SK-N-SH (cell line): Measurements from ENCODE around the gene DVL3. TPM values are rescaled to one million over a fixed set of nuclear protein-coding genes. Genes with fewer than 3 reads are reported as not detected.

ENCODE experiments used
- CTCF ChIA-PET: fragments of 300-600, 350-600 bp; formaldehyde crosslinking; extraction: SDS; loops from one replicate; lab custom pipeline; 2021; lab: Yijun Ruan, JAX
- POLR2A ChIA-PET: fragments of 350-600 bp; sonication (Branson Sonifier 250); formaldehyde crosslinking; extraction: SDS; loops from one replicate; lab custom pipeline; 2020; ENCODE audit warnings: antibody characterized with exemption, inconsistent platforms; lab: Yijun Ruan, JAX
- DNase-seq: peaks from one replicate; pipeline ENCODE4 v3.0.0; 2012
- H2AFZ ChIP-seq: fragments of 200-600 bp; sonication (generic); 2 replicates; pipeline ENCODE4 v1.8.1; 2016; ENCODE audit warnings: antibody characterized with exemption, mild to moderate bottlenecking, low read depth
- H3F3A ChIP-seq: fragments of 200-600 bp; sonication (generic); replicated peaks from 2 replicates; pipeline ENCODE3; 2016; ENCODE audit warnings: antibody characterized with exemption, mild to moderate bottlenecking; ENCODE audit not compliant: insufficient read depth
- H3K27ac ChIP-seq, 2 experiments: fragments of 200-500 bp in 1 of 2; fragments of 200-600 bp in 1 of 2; sonication (Bioruptor generic) in 1 of 2; sonication (generic), shearing (Covaris generic) in 1 of 2; 2 replicates each; pipeline versions ENCODE4 v1.5.1 to v1.6.1; 2014 to 2016; ENCODE audit warnings: low read depth in 2 of 2, inconsistent platforms in 1 of 2, low read length in 1 of 2, mild to moderate bottlenecking in 1 of 2, mixed read lengths in 1 of 2
- H3K27me3 ChIP-seq: fragments of 200-600 bp; sonication (generic), shearing (Covaris generic); 2 replicates; pipeline ENCODE4 v1.6.1; 2016; ENCODE audit warnings: mixed run types; ENCODE audit not compliant: insufficient read depth
- H3K36me3 ChIP-seq, 2 experiments: fragments of 200-500 bp in 1 of 2; fragments of 200-600 bp in 1 of 2; sonication (Bioruptor generic) in 1 of 2; sonication (generic) in 1 of 2; replicated peaks in 1 of 2; 2 replicates each; pipeline versions ENCODE3 to v1.5.1; 2014 to 2016; ENCODE audit warnings: low read length in 1 of 2, mild to moderate bottlenecking in 1 of 2; ENCODE audit not compliant: insufficient read depth in 2 of 2, control insufficient read depth in 1 of 2
- H3K4me1 ChIP-seq, 2 experiments: fragments of 200-500 bp in 1 of 2; fragments of 200-600 bp in 1 of 2; sonication (Bioruptor generic) in 1 of 2; sonication (generic), shearing (Covaris generic) in 1 of 2; 2 replicates each; pipeline versions ENCODE4 v1.5.1 to v1.6.1; 2014 to 2016; ENCODE audit warnings: low read depth in 1 of 2, low read length in 1 of 2, mixed run types in 1 of 2; ENCODE audit not compliant: insufficient read depth in 2 of 2, control insufficient read depth in 1 of 2
- H3K4me2 ChIP-seq: fragments of 200-600 bp; sonication (generic), shearing (Covaris generic); 2 replicates; pipeline ENCODE4 v1.6.1; 2017; ENCODE audit warnings: mixed run types
- H3K4me3 ChIP-seq, 2 experiments: fragments of 200-500 bp in 1 of 2; fragments of 200-600 bp in 1 of 2; sonication (Bioruptor generic) in 1 of 2; sonication (generic), shearing (Covaris generic) in 1 of 2; 2 replicates each; pipeline versions ENCODE4 v1.5.1 to v1.8.1; 2014 to 2016; ENCODE audit warnings: low read depth in 2 of 2, inconsistent platforms in 1 of 2, low read length in 1 of 2, mild to moderate bottlenecking in 1 of 2, mixed read lengths in 1 of 2, moderate library complexity in 1 of 2
- H3K79me2 ChIP-seq: fragments of 200-600 bp; sonication (generic); 2 replicates; pipeline ENCODE4 v1.8.1; 2017; ENCODE audit warnings: mild to moderate bottlenecking; ENCODE audit not compliant: insufficient read depth
- H3K9ac ChIP-seq: fragments of 200-600 bp; sonication (generic); 2 replicates; pipeline ENCODE4 v1.6.1; 2017; ENCODE audit warnings: mixed run types
- H3K9me2 ChIP-seq: fragments of 200-600 bp; sonication (generic); 2 replicates; pipeline ENCODE4 v1.6.1; 2017; ENCODE audit warnings: mixed run types
- H3K9me3 ChIP-seq: fragments of 200-600 bp; sonication (generic); 2 replicates; pipeline ENCODE4 v1.6.1; 2017; ENCODE audit warnings: mixed run types, mild to moderate bottlenecking, moderate library complexity
- H4K20me1 ChIP-seq: fragments of 200-600 bp; sonication (generic); 2 replicates; pipeline ENCODE4 v1.6.1; 2017; ENCODE audit warnings: mild to moderate bottlenecking, mixed run types; ENCODE audit not compliant: insufficient read depth
- ELF1 ChIP-seq: IDR thresholded peaks from 2 replicates; pipeline ENCODE4 v1.4.0; 2012
- EP300 ChIP-seq, 2 experiments: IDR thresholded peaks; 2 replicates each; pipeline versions ENCODE4 v1.4.0 to v1.6.1; 2012; ENCODE audit warnings: borderline replicate concordance in 1 of 2, low read depth in 1 of 2, low read length in 1 of 2
- FOXJ3 ChIP-seq: sonication (generic); formaldehyde crosslinking; IDR thresholded peaks from 2 replicates; pipeline ENCODE4 v1.5.1; 2020; ENCODE audit warnings: mild to moderate bottlenecking, missing genetic modification reagents
- FOXM1 ChIP-seq: IDR thresholded peaks from 2 replicates; pipeline ENCODE4 v1.4.0; 2012; ENCODE audit warnings: low read depth, mild to moderate bottlenecking
- POLR2AphosphoS5 ChIP-seq: IDR thresholded peaks from 2 replicates; pipeline ENCODE4 v1.6.1; 2012; ENCODE audit warnings: low read depth, low read length
- SIN3A ChIP-seq: IDR thresholded peaks from 2 replicates; pipeline ENCODE4 v1.6.1; 2012; ENCODE audit warnings: low read depth, mild to moderate bottlenecking, low read length, moderate library complexity, borderline replicate concordance
- SMC3 ChIP-seq: IDR thresholded peaks from 2 replicates; pipeline ENCODE4 v1.6.1; 2012; ENCODE audit warnings: low read depth, low read length, improper control_type of control experiment
- TAF1 ChIP-seq: IDR thresholded peaks from 2 replicates; pipeline ENCODE4 v1.6.1; 2012; ENCODE audit warnings: low read depth, mild to moderate bottlenecking, low read length, moderate library complexity, borderline replicate concordance
- TCF12 ChIP-seq: IDR thresholded peaks from 2 replicates; pipeline ENCODE4 v1.4.0; 2012
- USF2 ChIP-seq: fragments of 150-350 bp; IDR thresholded peaks from 2 replicates; pipeline ENCODE4 v1.6.1; 2017; ENCODE audit warnings: antibody characterized with exemption, low read length, low read depth, borderline replicate concordance
- WGBS: methylation state at CpG from one replicate; pipeline ENCODE4 v1.1.6; 2017; ENCODE audit warnings: low lambda C conversion rate; 5-methylcytosine and 5-hydroxymethylcytosine counted together
- polyA plus RNA-seq, 3 experiments: library from polyadenylated mRNA; depleted of rRNA; stranded (reverse); fragments of >200 nt; gene quantifications; 2 replicates each; pipeline ENCODE4 v1.2.3, GENCODE V29; 2012
- TF ChIP-seq, protein P1 (sequence below): IDR thresholded peaks from 2 replicates; pipeline ENCODE4 v1.4.0; 2012; ENCODE audit warnings: low read depth, borderline replicate concordance
- TF ChIP-seq, protein P2 (sequence below): IDR thresholded peaks from 2 replicates; pipeline ENCODE4 v1.6.1; 2012; ENCODE audit warnings: mild to moderate bottlenecking, low read depth, low read length, moderate library complexity
- TF ChIP-seq, protein P3 (sequence below): fragments of 150-350 bp; IDR thresholded peaks from 2 replicates; pipeline ENCODE4 v1.6.1; 2016; ENCODE audit warnings: mild to moderate bottlenecking, low read depth, low read length
- TF ChIP-seq, protein P4 (sequence below): IDR thresholded peaks from 2 replicates; pipeline ENCODE4 v1.4.0; 2012; ENCODE audit warnings: low read depth

The DVL3 gene
- polyA plus RNA-seq, 1 of the 3 experiments (the other 2 are of a cell fraction) = 29.6 TPM

GRCh38 chr3:184134746-184135148 lies 20.4 kb upstream of the DVL3 start:
- H3K4me2 ChIP-seq = peak overlapping the region; percentile 90

More at GRCh38 chr3:184134746-184135148, 20.4 kb upstream of the DVL3 start:
- H3K27ac ChIP-seq = peak overlapping the region; percentile 70 to 86
- no peak for DNase-seq
- peaks cover 3 to 9% of the 10 kb centered on the region in 2 experiments for H3K36me3 ChIP-seq
- peak overlapping the region; percentile 92 for H3K9ac ChIP-seq
- ChIA-PET POLR2A (interaction anchor here (1.3 to 1.5 kb wide), 2 partner anchors 10 to 21 kb away, joined by 4 to 9 read pairs; partner anchors contain the start of gene DVL3), CTCF (interaction anchor here (0.7 to 4.0 kb wide), 12 partner anchors 10 to 551 kb away, joined by 3 to 31 read pairs (median 5); partner anchors contain the start of genes ABCC5, EEF1AKMT4 and PARL)
- H3F3A ChIP-seq = peaks cover 10% of the 10 kb centered on the region
- peak overlapping the region; percentile 82 to 96 for H3K4me3 ChIP-seq
- H2AFZ ChIP-seq = peak overlapping the region; percentile 75
- H3K27me3 ChIP-seq = no peaks in the 10 kb centered on the region
- TF ChIP-seq, protein P1, sequence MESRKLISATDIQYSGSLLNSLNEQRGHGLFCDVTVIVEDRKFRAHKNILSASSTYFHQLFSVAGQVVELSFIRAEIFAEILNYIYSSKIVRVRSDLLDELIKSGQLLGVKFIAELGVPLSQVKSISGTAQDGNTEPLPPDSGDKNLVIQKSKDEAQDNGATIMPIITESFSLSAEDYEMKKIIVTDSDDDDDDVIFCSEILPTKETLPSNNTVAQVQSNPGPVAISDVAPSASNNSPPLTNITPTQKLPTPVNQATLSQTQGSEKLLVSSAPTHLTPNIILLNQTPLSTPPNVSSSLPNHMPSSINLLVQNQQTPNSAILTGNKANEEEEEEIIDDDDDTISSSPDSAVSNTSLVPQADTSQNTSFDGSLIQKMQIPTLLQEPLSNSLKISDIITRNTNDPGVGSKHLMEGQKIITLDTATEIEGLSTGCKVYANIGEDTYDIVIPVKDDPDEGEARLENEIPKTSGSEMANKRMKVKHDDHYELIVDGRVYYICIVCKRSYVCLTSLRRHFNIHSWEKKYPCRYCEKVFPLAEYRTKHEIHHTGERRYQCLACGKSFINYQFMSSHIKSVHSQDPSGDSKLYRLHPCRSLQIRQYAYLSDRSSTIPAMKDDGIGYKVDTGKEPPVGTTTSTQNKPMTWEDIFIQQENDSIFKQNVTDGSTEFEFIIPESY = no peak
- TF ChIP-seq TCF12 (no peak), SIN3A (no peak), FOXJ3 (CRISPR knock-in tag) (no peak), FOXM1 (no peak), POLR2AphosphoS5 (no peak), SMC3 (no peak), TAF1 (no peak), USF2 (no peak), ELF1 (no peak), EP300 (IDR thresholded peaks at IDR 0.05; ENCODE audit: borderline replicate concordance in 1 of 2, low read depth in 1 of 2, low read length in 1 of 2) (no peak)
- TF ChIP-seq, protein P2, sequence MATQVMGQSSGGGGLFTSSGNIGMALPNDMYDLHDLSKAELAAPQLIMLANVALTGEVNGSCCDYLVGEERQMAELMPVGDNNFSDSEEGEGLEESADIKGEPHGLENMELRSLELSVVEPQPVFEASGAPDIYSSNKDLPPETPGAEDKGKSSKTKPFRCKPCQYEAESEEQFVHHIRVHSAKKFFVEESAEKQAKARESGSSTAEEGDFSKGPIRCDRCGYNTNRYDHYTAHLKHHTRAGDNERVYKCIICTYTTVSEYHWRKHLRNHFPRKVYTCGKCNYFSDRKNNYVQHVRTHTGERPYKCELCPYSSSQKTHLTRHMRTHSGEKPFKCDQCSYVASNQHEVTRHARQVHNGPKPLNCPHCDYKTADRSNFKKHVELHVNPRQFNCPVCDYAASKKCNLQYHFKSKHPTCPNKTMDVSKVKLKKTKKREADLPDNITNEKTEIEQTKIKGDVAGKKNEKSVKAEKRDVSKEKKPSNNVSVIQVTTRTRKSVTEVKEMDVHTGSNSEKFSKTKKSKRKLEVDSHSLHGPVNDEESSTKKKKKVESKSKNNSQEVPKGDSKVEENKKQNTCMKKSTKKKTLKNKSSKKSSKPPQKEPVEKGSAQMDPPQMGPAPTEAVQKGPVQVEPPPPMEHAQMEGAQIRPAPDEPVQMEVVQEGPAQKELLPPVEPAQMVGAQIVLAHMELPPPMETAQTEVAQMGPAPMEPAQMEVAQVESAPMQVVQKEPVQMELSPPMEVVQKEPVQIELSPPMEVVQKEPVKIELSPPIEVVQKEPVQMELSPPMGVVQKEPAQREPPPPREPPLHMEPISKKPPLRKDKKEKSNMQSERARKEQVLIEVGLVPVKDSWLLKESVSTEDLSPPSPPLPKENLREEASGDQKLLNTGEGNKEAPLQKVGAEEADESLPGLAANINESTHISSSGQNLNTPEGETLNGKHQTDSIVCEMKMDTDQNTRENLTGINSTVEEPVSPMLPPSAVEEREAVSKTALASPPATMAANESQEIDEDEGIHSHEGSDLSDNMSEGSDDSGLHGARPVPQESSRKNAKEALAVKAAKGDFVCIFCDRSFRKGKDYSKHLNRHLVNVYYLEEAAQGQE = no peak
- TF ChIP-seq, protein P3, sequence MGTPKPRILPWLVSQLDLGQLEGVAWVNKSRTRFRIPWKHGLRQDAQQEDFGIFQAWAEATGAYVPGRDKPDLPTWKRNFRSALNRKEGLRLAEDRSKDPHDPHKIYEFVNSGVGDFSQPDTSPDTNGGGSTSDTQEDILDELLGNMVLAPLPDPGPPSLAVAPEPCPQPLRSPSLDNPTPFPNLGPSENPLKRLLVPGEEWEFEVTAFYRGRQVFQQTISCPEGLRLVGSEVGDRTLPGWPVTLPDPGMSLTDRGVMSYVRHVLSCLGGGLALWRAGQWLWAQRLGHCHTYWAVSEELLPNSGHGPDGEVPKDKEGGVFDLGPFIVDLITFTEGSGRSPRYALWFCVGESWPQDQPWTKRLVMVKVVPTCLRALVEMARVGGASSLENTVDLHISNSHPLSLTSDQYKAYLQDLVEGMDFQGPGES = no peak
- TF ChIP-seq, protein P4, sequence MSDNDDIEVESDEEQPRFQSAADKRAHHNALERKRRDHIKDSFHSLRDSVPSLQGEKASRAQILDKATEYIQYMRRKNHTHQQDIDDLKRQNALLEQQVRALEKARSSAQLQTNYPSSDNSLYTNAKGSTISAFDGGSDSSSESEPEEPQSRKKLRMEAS = no peak
- H3K9me3 ChIP-seq = no peaks in the 10 kb centered on the region
- peaks cover 56% of the 10 kb centered on the region for H3K79me2 ChIP-seq
- H4K20me1 ChIP-seq = no peaks in the 10 kb centered on the region
- H3K4me1 ChIP-seq = peaks cover 0 to 8% of the 10 kb centered on the region in 2 experiments; a peak in 3 of 4 replicates
- WGBS = 0% methylated on average over 16 of the region's 21 CpGs
- no peaks in the 10 kb centered on the region for H3K9me2 ChIP-seq
